Right ventricle myocardium inferior (tissue), 1 donor: Measurements from ENCODE around the gene DUSP15. TPM values are rescaled to one million over a fixed set of nuclear protein-coding genes. Genes with fewer than 3 reads are reported as not detected.

Experiments
- ATAC-seq: fragments of 200-7000 bp; cut with Tn5 transposase; one replicate; pipeline ENCODE4 v1.9.1; 2020; ENCODE audit warnings: mild to moderate bottlenecking, moderate library complexity
- DNase-seq: peaks from one replicate; pipeline ENCODE4 v3.0.0; 2021; ENCODE audit errors: missing footprints
- intact Hi-C: fragments of 100-400 bp; cut with DNase I; formaldehyde crosslinking; loops from one replicate; pipeline ENCODE4 v1.11.0; 2022
- total RNA-seq: library from RNA; stranded (reverse); fragmentation: NEBNext Ultra II Directional; extraction: Animal tissue kit (Norgen Biotek cat#: 25700); gene quantifications from one replicate; pipeline ENCODE4 v1.2.1, GENCODE V29; 2021
- donor health status: DM: no; HTN: yes; CAD: no; lungs with severe emphysema.

Gene DUSP15
- total RNA-seq, 1 donor from 2014 or later, result 2.9 TPM

GRCh38 chr20:31863296-31864085 is 6.8 kb downstream of the DUSP15 start:
- ATAC-seq, result no peak
- DNase-seq, result no peak
- intact Hi-C loops, result no loop called here

GRCh38 chr20:31862506-31862905 is 7.8 kb downstream of the DUSP15 start:
- intact Hi-C loops, result no loop called here
- DNase-seq, result no peak
- ATAC-seq, result no peak

- intact Hi-C loops, result no loop called here
- DNase-seq (no peak), ATAC-seq (no peak)
These were observed 8.2 kb downstream of the DUSP15 start for GRCh38 chr20:31862157-31862470.

- peak; percentile 56 for ATAC-seq
These were observed 8.8 kb downstream of the DUSP15 start for GRCh38 chr20:31861385-31862156.

GRCh38 chr20:31861135-31861384 is 9.3 kb downstream of the DUSP15 start:
- ATAC-seq, result peak; percentile 37
- intact Hi-C loops, result no loop called here
- DNase-seq, result no peak

More at GRCh38 chr20:31861385-31862156, 8.8 kb downstream of the DUSP15 start:
- no peak for DNase-seq
- intact Hi-C loops, result no loop called here

GRCh38 chr20:31860390-31861134 is 9.8 kb downstream of the DUSP15 start:
- intact Hi-C loops, result no loop called here
- ATAC-seq, result peak; percentile 42
- DNase-seq, result no peak

- intact Hi-C loops, result no loop called here
- ATAC-seq (no peak), DNase-seq (no peak)
These were observed 10.3 kb downstream of the DUSP15 start for GRCh38 chr20:31859998-31860380.

- intact Hi-C loops, result no loop called here
- no peak for ATAC-seq
- DNase-seq, result no peak
These were observed 10.9 kb downstream of the DUSP15 start for GRCh38 chr20:31859266-31859997.

- intact Hi-C loops, result no loop called here
- ATAC-seq (no peak), DNase-seq (no peak)
These were observed 11.6 kb downstream of the DUSP15 start for GRCh38 chr20:31858760-31859083.

GRCh38 chr20:31857861-31858759 is 12.2 kb downstream of the DUSP15 start:
- ATAC-seq, result no peak
- intact Hi-C loops, result no loop called here
- DNase-seq, result no peak

GRCh38 chr20:31856516-31856915 is 13.8 kb downstream of the DUSP15 start:
- DNase-seq, result no peak
- no peak for ATAC-seq
- intact Hi-C loops, result no loop called here

GRCh38 chr20:31853481-31853880 is 16.8 kb downstream of the DUSP15 start:
- DNase-seq, result no peak
- intact Hi-C loops, result loop anchor here (5.0 kb wide), 1 partner anchor 234 kb away; no protein-coding TSS in a partner anchor
- no peak for ATAC-seq

- no peak for ATAC-seq
- intact Hi-C loops, result loop anchor here (5.0 kb wide), 1 partner anchor 236 kb away; no protein-coding TSS in a partner anchor
- no peak for DNase-seq
These were observed 18.9 kb downstream of the DUSP15 start for GRCh38 chr20:31851240-31851955.

- no peak for ATAC-seq
- intact Hi-C loops, result no loop called here
- no peak for DNase-seq
These were observed 20.9 kb downstream of the DUSP15 start for GRCh38 chr20:31849306-31849930.

GRCh38 chr20:31848088-31848999 is 22.0 kb downstream of the DUSP15 start:
- DNase-seq (no peak), ATAC-seq (no peak)
- intact Hi-C loops, result no loop called here

GRCh38 chr20:31846793-31847138 is 23.6 kb downstream of the DUSP15 start:
- intact Hi-C loops, result loop anchor here (1.0 kb wide), 1 partner anchor 23 kb away; no protein-coding TSS in a partner anchor
- no peak for DNase-seq
- no peak for ATAC-seq
